IMR-90 (cell line): ENCODE measurements around the gene SLC18A2. TPM values are rescaled to one million over a fixed set of nuclear protein-coding genes. Genes with fewer than 3 reads are reported as not detected.

Experiments
- ATAC-seq: fragments of 200-7000 bp; cut with Tn5 transposase; 2 replicates; pipeline ENCODE4 v1.9.1; 2020; ENCODE audit warnings: low read depth, mild to moderate bottlenecking, moderate library complexity
- BruUV-seq: library from RNA; stranded (reverse); fragments of 400-500 nt; replicated peaks from 2 replicates; lab custom pipeline; 2021; lab: Mats Ljungman, UMichigan
- CTCF ChIA-PET: fragments of 300-600 bp; formaldehyde crosslinking; extraction: SDS; loops from one replicate; lab custom pipeline; 2021; ENCODE audit warnings: antibody characterized with exemption; lab: Yijun Ruan, JAX
- POLR2A ChIA-PET: fragments of 300-600 bp; sonication (Branson Sonifier 250); formaldehyde crosslinking; loops from one replicate; lab custom pipeline; 2022; ENCODE audit warnings: antibody characterized with exemption; ENCODE audit not compliant: unreplicated experiment; lab: Charles Lee
- DNase-seq: peaks from one replicate; pipeline ENCODE4 v3.0.0; 2013
- H2AFZ ChIP-seq: replicated peaks from 2 replicates; pipeline ENCODE3; 2013; ENCODE audit warnings: low read length, mild to moderate bottlenecking; ENCODE audit not compliant: poor library complexity
- H2AK5ac ChIP-seq: 2 replicates; pipeline ENCODE4 v1.6.1; 2013; ENCODE audit warnings: low read depth, low read length, inconsistent platforms
- H2AK9ac ChIP-seq: replicated peaks from 2 replicates; pipeline ENCODE3; 2013; ENCODE audit warnings: mild to moderate bottlenecking, low read depth, low read length, moderate library complexity; ENCODE audit not compliant: poor library complexity
- H2BK120ac ChIP-seq: 2 replicates; pipeline ENCODE4 v1.6.1; 2013; ENCODE audit warnings: low read depth, low read length, inconsistent platforms
- H2BK15ac ChIP-seq: 3 replicates; pipeline ENCODE4 v1.6.1; 2013; ENCODE audit warnings: low read depth, low read length, inconsistent platforms
- H2BK20ac ChIP-seq: 2 replicates; pipeline ENCODE4 v1.6.1; 2013; ENCODE audit warnings: low read depth, mild to moderate bottlenecking, inconsistent platforms, low read length, moderate library complexity
- H2BK5ac ChIP-seq: 2 replicates; pipeline ENCODE4 v1.6.1; 2013; ENCODE audit warnings: mild to moderate bottlenecking, low read depth, low read length, inconsistent platforms; ENCODE audit not compliant: poor library complexity, severe bottlenecking
- H3K14ac ChIP-seq: replicated peaks from 2 replicates; pipeline ENCODE4 v1.6.1; 2013; ENCODE audit warnings: low read depth, low read length, inconsistent platforms
- H3K18ac ChIP-seq: 2 replicates; pipeline ENCODE4 v1.6.1; 2013; ENCODE audit warnings: low read depth, low read length, control low read depth
- H3K23ac ChIP-seq: 2 replicates; pipeline ENCODE4 v1.6.1; 2013; ENCODE audit warnings: low read depth, low read length, inconsistent platforms
- H3K27ac ChIP-seq: 2 replicates; pipeline ENCODE4 v1.5.1; 2013; ENCODE audit warnings: mild to moderate bottlenecking, control low read depth, low read length; ENCODE audit not compliant: insufficient read depth
- H3K27me3 ChIP-seq: 2 replicates; pipeline ENCODE4 v1.6.1; 2013; ENCODE audit warnings: low read length; ENCODE audit not compliant: control insufficient read depth, insufficient read depth
- H3K36me3 ChIP-seq: 2 replicates; pipeline ENCODE4 v1.6.1; 2013; ENCODE audit warnings: low read length, mixed read lengths; ENCODE audit not compliant: control insufficient read depth, insufficient read depth
- H3K4ac ChIP-seq: 2 replicates; pipeline ENCODE4 v1.6.1; 2013; ENCODE audit warnings: low read depth, low read length, inconsistent platforms
- H3K4me1 ChIP-seq: 2 replicates; pipeline ENCODE4 v1.6.1; 2013; ENCODE audit warnings: low read length, mixed read lengths; ENCODE audit not compliant: control insufficient read depth, insufficient read depth
- H3K4me2 ChIP-seq: 2 replicates; pipeline ENCODE4 v1.6.1; 2013; ENCODE audit warnings: low read depth, mild to moderate bottlenecking, control low read depth, low read length, moderate library complexity
- H3K4me3 ChIP-seq: 2 replicates; pipeline ENCODE4 v1.5.1; 2013; ENCODE audit warnings: low read depth, mild to moderate bottlenecking, control low read depth, low read length, moderate library complexity; ENCODE audit not compliant: insufficient read depth
- H3K56ac ChIP-seq: 2 replicates; pipeline ENCODE4 v1.6.1; 2013; ENCODE audit warnings: low read length, inconsistent platforms; ENCODE audit not compliant: insufficient read depth; ENCODE audit errors: extremely low read depth
- H3K79me1 ChIP-seq, 2 experiments: 2 replicates each; pipeline ENCODE4 v1.6.1; 2013; ENCODE audit warnings: low read length in 2 of 2, inconsistent platforms in 1 of 2, low read depth in 1 of 2
- H3K9ac ChIP-seq: 2 replicates; pipeline ENCODE4 v1.6.1; 2013; ENCODE audit warnings: low read depth, low read length, control low read depth
- H3K9me1 ChIP-seq: 2 replicates; pipeline ENCODE4 v1.6.1; 2013; ENCODE audit warnings: low read length, inconsistent platforms; ENCODE audit not compliant: insufficient read depth
- H3K9me3 ChIP-seq: 2 replicates; pipeline ENCODE4 v1.6.1; 2013; ENCODE audit warnings: low read length; ENCODE audit not compliant: control insufficient read depth, insufficient read depth
- H4K20me1 ChIP-seq: 2 replicates; pipeline ENCODE4 v1.6.1; 2013; ENCODE audit warnings: low read length, inconsistent platforms; ENCODE audit not compliant: insufficient read depth
- H4K5ac ChIP-seq: 2 replicates; pipeline ENCODE4 v1.6.1; 2013; ENCODE audit warnings: mild to moderate bottlenecking, low read depth, low read length, control low read depth
- H4K8ac ChIP-seq, 2 experiments: 2 replicates each; pipeline ENCODE4 v1.6.1; 2013; ENCODE audit warnings: low read depth in 2 of 2, low read length in 2 of 2, control low read depth in 1 of 2, inconsistent platforms in 1 of 2
- H4K91ac ChIP-seq: 2 replicates; pipeline ENCODE4 v1.6.1; 2013; ENCODE audit warnings: low read depth, low read length, inconsistent platforms; ENCODE audit not compliant: insufficient read depth
- CEBPB ChIP-seq: IDR thresholded peaks from 2 replicates; pipeline ENCODE4 v1.6.1; 2012; ENCODE audit warnings: low read depth, low read length, improper control_type of control experiment
- CTCF ChIP-seq: conservative IDR thresholded peaks from 2 replicates; pipeline ENCODE4 v1.5.1; 2012; ENCODE audit warnings: mild to moderate bottlenecking, low read depth, low read length, improper control_type of control experiment
- ELK1 ChIP-seq: fragments of 150-350 bp; IDR thresholded peaks from 2 replicates; pipeline ENCODE4 v1.6.1; 2016; ENCODE audit warnings: low read depth, mild to moderate bottlenecking, low read length, moderate library complexity, borderline replicate concordance
- MAFK ChIP-seq: IDR thresholded peaks from 2 replicates; pipeline ENCODE4 v1.6.1; 2012; ENCODE audit warnings: low read depth, low read length, improper control_type of control experiment
- NFE2L2 ChIP-seq: fragments of 150-350 bp; IDR thresholded peaks from 2 replicates; pipeline ENCODE4 v1.6.1; 2016; ENCODE audit warnings: low read depth, mild to moderate bottlenecking, low read length
- USF2 ChIP-seq: fragments of 150-350 bp; IDR thresholded peaks from 2 replicates; pipeline ENCODE4 v1.6.1; 2017; ENCODE audit warnings: mild to moderate bottlenecking, antibody characterized with exemption, low read length, low read depth
- WGBS, 2 experiments: methylation state at CpG; one replicate each; pipeline versions ENCODE4 v1.1.5 to v1.1.7; 2013; ENCODE audit warnings: missing lambda C conversion rate in 2 of 2; ENCODE audit not compliant: insufficient read length in 1 of 2; ENCODE audit errors: extremely low coverage in 2 of 2; 5-methylcytosine and 5-hydroxymethylcytosine counted together
- dilution Hi-C: fragments of 300-500 bp; cut with HindIII; formaldehyde crosslinking; loops from one replicate; pipeline ENCODE4 v1.14.3; 2018; ENCODE audit warnings: low sequenced_read_pairs; ENCODE audit not compliant: unreplicated experiment
- in situ Hi-C: fragments of 300-500 bp; cut with MboI; formaldehyde crosslinking; loops from 3 replicates; pipeline ENCODE4 v1.14.3; 2019; ENCODE audit warnings: low sequenced_read_pairs, inconsistent platforms, mixed read lengths
- intact Hi-C: fragments of 100-400 bp; cut with micrococcal nuclease; formaldehyde crosslinking; loops from 2 replicates; pipeline ENCODE4 v1.10.0; 2022
- polyA plus RNA-seq, 3 experiments: library from polyadenylated mRNA; depleted of rRNA; stranded (reverse); fragments of >200 nt; gene quantifications; 2 replicates each; pipeline ENCODE4 v1.2.3, GENCODE V29; 2012; ENCODE audit warnings: low replicate concordance in 1 of 3
- total RNA-seq: library from RNA; depleted of rRNA; stranded (reverse); fragments of >200 nt; gene quantifications from 2 replicates; pipeline ENCODE4 v1.2.3, GENCODE V29; 2012

The SLC18A2 gene
- total and polyA plus RNA-seq, 2 of the 4 experiments (the other 2 are of a cell fraction) = not detected

- dilution Hi-C loops = no loop called here
Measured at GRCh38 chr10:117256910-117257309, 16.0 kb downstream of the SLC18A2 start.

More at GRCh38 chr10:117256910-117257309, 16.0 kb downstream of the SLC18A2 start:
- no peaks in the 10 kb centered on the region for H3K9me3 ChIP-seq
- in situ Hi-C loops = no loop called here
- H3K9ac ChIP-seq = no peak overlapping the region
- no peak overlapping the region for H4K5ac ChIP-seq
- ChIA-PET CTCF (no interaction called here), POLR2A (no interaction called here)
- no peak overlapping the region for H3K23ac ChIP-seq
- DNase-seq (no peak), ATAC-seq (no peak)
- no peak overlapping the region for H3K18ac ChIP-seq
- H2AFZ ChIP-seq = no peak overlapping the region
- H3K27me3 ChIP-seq = peaks cover 6% of the 10 kb centered on the region
- H2BK20ac ChIP-seq = no peak overlapping the region
- H3K4me1 ChIP-seq = no peaks in the 10 kb centered on the region
- no peak overlapping the region for H2BK120ac ChIP-seq
- no peak overlapping the region for H2AK9ac ChIP-seq
- H3K4me3 ChIP-seq = no peak overlapping the region
- no peak overlapping the region for H3K14ac ChIP-seq
- TF ChIP-seq MAFK (no peak), ELK1 (no peak), USF2 (no peak), CEBPB (peak; percentile 75), NFE2L2 (no peak), CTCF (no peak)
- no CpG with 5 or more reads among the region's 10 CpGs for WGBS, 2 experiments
- no peak overlapping the region for H2BK15ac ChIP-seq
- no peaks in the 10 kb centered on the region for H3K36me3 ChIP-seq
- intact Hi-C loops = no loop called here
- H3K4me2 ChIP-seq = no peak overlapping the region
- no peak overlapping the region for H3K27ac ChIP-seq
- no peak overlapping the region for H3K4ac ChIP-seq
- no peak overlapping the region for H2BK5ac ChIP-seq
- H4K8ac ChIP-seq = no peak overlapping the region
- H2AK5ac ChIP-seq = no peak overlapping the region
- no peaks in the 10 kb centered on the region for H3K9me1 ChIP-seq
- no peaks in the 10 kb centered on the region for H3K79me1 ChIP-seq
- H3K56ac ChIP-seq = no peak overlapping the region
- H4K20me1 ChIP-seq = no peaks in the 10 kb centered on the region
- BruUV-seq = no TSS peak
- no peak overlapping the region for H4K91ac ChIP-seq
